GM23338 (cell line): ENCODE data around the gene ZNRF1. TPM values are rescaled to one million over a fixed set of nuclear protein-coding genes. Genes with fewer than 3 reads are reported as not detected.

Experiments used
- ATAC-seq: fragments of 200-7000 bp; cut with Tn5 transposase; 3 replicates; pipeline ENCODE4 v1.9.1; 2020
- DNase-seq: peaks from one replicate; pipeline ENCODE4 v3.0.0-alpha.2; 2015; ENCODE audit warnings: low spot score
- H2AFZ ChIP-seq: fragments of 200-600 bp; sonication (generic); 2 replicates; pipeline ENCODE4 v1.8.0; 2016; ENCODE audit warnings: antibody characterized with exemption, mild to moderate bottlenecking, moderate library complexity
- H3F3A ChIP-seq: fragments of 200-600 bp; sonication (generic); replicated peaks from 2 replicates; pipeline ENCODE4 v1.8.0; 2017; ENCODE audit warnings: antibody characterized with exemption, mixed run types, low read depth
- H3K27ac ChIP-seq: fragments of 200-600 bp; sonication (generic); 2 replicates; pipeline ENCODE4 v1.6.1; 2016; ENCODE audit warnings: low read depth
- H3K27me3 ChIP-seq: fragments of 200-600 bp; sonication (generic); 2 replicates; pipeline ENCODE4 v1.8.0; 2016; ENCODE audit warnings: mild to moderate bottlenecking, mixed run types, moderate library complexity; ENCODE audit not compliant: insufficient read depth
- H3K36me3 ChIP-seq: fragments of 200-600 bp; sonication (generic); 2 replicates; pipeline ENCODE4 v1.8.0; 2016; ENCODE audit warnings: mild to moderate bottlenecking; ENCODE audit not compliant: insufficient read depth
- H3K4me1 ChIP-seq: fragments of 200-600 bp; sonication (generic); 2 replicates; pipeline ENCODE4 v1.8.0; 2016; ENCODE audit warnings: mild to moderate bottlenecking, moderate library complexity; ENCODE audit not compliant: insufficient read depth
- H3K4me2 ChIP-seq: fragments of 200-600 bp; sonication (generic); 2 replicates; pipeline ENCODE4 v1.7.1; 2017; ENCODE audit warnings: mixed run types
- H3K4me3 ChIP-seq: fragments of 200-600 bp; sonication (generic); 2 replicates; pipeline ENCODE4 v1.6.1; 2016; ENCODE audit warnings: mixed run types
- H3K79me2 ChIP-seq: fragments of 200-600 bp; sonication (generic); replicated peaks from 2 replicates; pipeline ENCODE4 v1.8.0; 2017; ENCODE audit warnings: mild to moderate bottlenecking; ENCODE audit not compliant: insufficient read depth
- H3K9me2 ChIP-seq: fragments of 200-600 bp; sonication (generic); 2 replicates; pipeline ENCODE4 v1.8.0; 2017; ENCODE audit not compliant: insufficient read depth
- H4K20me1 ChIP-seq: fragments of 200-600 bp; sonication (generic); replicated peaks from 2 replicates; pipeline ENCODE4 v1.8.0; 2017; ENCODE audit warnings: mild to moderate bottlenecking; ENCODE audit not compliant: insufficient read depth
- H3K27ac Mint-ChIP-seq: 2 replicates; pipeline ENCODE4 v1.8.0; 2020; ENCODE audit warnings: inconsistent platforms, mild to moderate bottlenecking, moderate library complexity, mixed read lengths
- H3K27me3 Mint-ChIP-seq: 3 replicates; pipeline ENCODE4 v1.8.0; 2022; ENCODE audit warnings: low read depth, mild to moderate bottlenecking, moderate library complexity, mixed read lengths, inconsistent platforms; ENCODE audit not compliant: insufficient read depth, poor library complexity
- H3K36me3 Mint-ChIP-seq: 3 replicates; pipeline ENCODE4 v1.8.0; 2021; ENCODE audit warnings: low read depth, mild to moderate bottlenecking, inconsistent platforms, moderate library complexity, mixed read lengths
- H3K4me1 Mint-ChIP-seq: 3 replicates; pipeline ENCODE4 v1.8.0; 2020; ENCODE audit warnings: mild to moderate bottlenecking, inconsistent platforms, mixed read lengths
- H3K4me3 Mint-ChIP-seq: 3 replicates; pipeline ENCODE4 v1.8.0; 2021; ENCODE audit warnings: moderate library complexity, mild to moderate bottlenecking, inconsistent platforms, mixed read lengths
- H3K9me3 Mint-ChIP-seq: 3 replicates; pipeline ENCODE4 v1.8.0; 2020; ENCODE audit warnings: moderate library complexity, mild to moderate bottlenecking, inconsistent platforms, mixed read lengths
- CREB1 ChIP-seq: fragments of 250-450 bp; sonication (Bioruptor Pico); IDR thresholded peaks from 2 replicates; pipeline ENCODE4 v1.5.0; 2020; ENCODE audit warnings: low read depth, mild to moderate bottlenecking, moderate library complexity
- EZH2 ChIP-seq: fragments of 200-600 bp; sonication (generic); IDR thresholded peaks from one replicate; pipeline ENCODE4 v1.8.0; 2017; ENCODE audit warnings: antibody characterized with exemption, mild to moderate bottlenecking, low read depth; ENCODE audit not compliant: unreplicated experiment
- EZH2phosphoT487 ChIP-seq: fragments of 200-600 bp; sonication (generic); IDR thresholded peaks from one replicate; pipeline ENCODE4 v1.8.1; 2018; ENCODE audit warnings: antibody characterized with exemption; ENCODE audit not compliant: unreplicated experiment
- JUNB ChIP-seq: IDR thresholded peaks from one replicate; pipeline ENCODE4 v1.6.1; 2016; ENCODE audit warnings: antibody characterized with exemption; ENCODE audit not compliant: unreplicated experiment
- NANOG ChIP-seq: IDR thresholded peaks from 2 replicates; pipeline ENCODE4 v1.6.1; 2016; ENCODE audit warnings: antibody characterized with exemption, borderline replicate concordance
- POLR2AphosphoS5 ChIP-seq: IDR thresholded peaks from 2 replicates; pipeline ENCODE4 v1.6.1; 2016; ENCODE audit warnings: antibody characterized with exemption, low read depth
- STAT1 ChIP-seq: IDR thresholded peaks from one replicate; pipeline ENCODE4 v1.6.1; 2016; ENCODE audit warnings: antibody characterized with exemption; ENCODE audit not compliant: unreplicated experiment
- ZNF114 ChIP-seq: fragments of 250-450 bp; sonication (Bioruptor Pico); IDR thresholded peaks from 2 replicates; pipeline ENCODE4 v1.5.0; 2020; ENCODE audit warnings: mild to moderate bottlenecking, moderate library complexity
- ZNF331 ChIP-seq: fragments of 250-450 bp; sonication (Bioruptor Pico); IDR thresholded peaks from 2 replicates; pipeline ENCODE4 v1.5.0; 2020; ENCODE audit warnings: low read depth, mild to moderate bottlenecking, moderate library complexity
- polyA plus RNA-seq: library from polyadenylated mRNA; unstranded; fragments of >200 nt; fragmentation: Nextera tagmentation; extraction: Ambion mirVana; gene quantifications from 2 replicates; pipeline ENCODE4 v1.2.1, GENCODE V29; 2016
- total RNA-seq: library from RNA; depleted of rRNA; stranded (reverse); fragments of >200 nt; shearing (Covaris generic); gene quantifications from 2 replicates; pipeline ENCODE4 v1.2.3, GENCODE V29; 2014
- TF ChIP-seq, protein P1 (sequence below): IDR thresholded peaks from 2 replicates; pipeline ENCODE4 v1.6.1; 2016; ENCODE audit warnings: antibody characterized with exemption
- TF ChIP-seq, protein P2 (sequence below): fragments of 250-450 bp; sonication (Bioruptor Pico); IDR thresholded peaks from 2 replicates; pipeline ENCODE4 v1.5.0; 2020; ENCODE audit warnings: mild to moderate bottlenecking, moderate library complexity
- TF ChIP-seq, protein P3 (sequence below), 2 experiments: fragments of 200-600 bp in 1 of 2; sonication (generic) in 1 of 2; conservative IDR thresholded peaks; 2 replicates each; pipeline versions ENCODE4 v1.5.1 to v1.6.1; 2016 to 2017; ENCODE audit warnings: antibody characterized with exemption in 2 of 2, low read depth in 2 of 2, mild to moderate bottlenecking in 2 of 2, moderate library complexity in 1 of 2
- TF ChIP-seq, protein P4 (sequence below): IDR thresholded peaks from one replicate; pipeline ENCODE4 v1.6.1; 2018; ENCODE audit warnings: antibody characterized with exemption; ENCODE audit not compliant: unreplicated experiment

ZNRF1 gene
- total and polyA plus RNA-seq, 2 experiments from 2014 or later, result 22.4 to 42.1 TPM

DNA sequence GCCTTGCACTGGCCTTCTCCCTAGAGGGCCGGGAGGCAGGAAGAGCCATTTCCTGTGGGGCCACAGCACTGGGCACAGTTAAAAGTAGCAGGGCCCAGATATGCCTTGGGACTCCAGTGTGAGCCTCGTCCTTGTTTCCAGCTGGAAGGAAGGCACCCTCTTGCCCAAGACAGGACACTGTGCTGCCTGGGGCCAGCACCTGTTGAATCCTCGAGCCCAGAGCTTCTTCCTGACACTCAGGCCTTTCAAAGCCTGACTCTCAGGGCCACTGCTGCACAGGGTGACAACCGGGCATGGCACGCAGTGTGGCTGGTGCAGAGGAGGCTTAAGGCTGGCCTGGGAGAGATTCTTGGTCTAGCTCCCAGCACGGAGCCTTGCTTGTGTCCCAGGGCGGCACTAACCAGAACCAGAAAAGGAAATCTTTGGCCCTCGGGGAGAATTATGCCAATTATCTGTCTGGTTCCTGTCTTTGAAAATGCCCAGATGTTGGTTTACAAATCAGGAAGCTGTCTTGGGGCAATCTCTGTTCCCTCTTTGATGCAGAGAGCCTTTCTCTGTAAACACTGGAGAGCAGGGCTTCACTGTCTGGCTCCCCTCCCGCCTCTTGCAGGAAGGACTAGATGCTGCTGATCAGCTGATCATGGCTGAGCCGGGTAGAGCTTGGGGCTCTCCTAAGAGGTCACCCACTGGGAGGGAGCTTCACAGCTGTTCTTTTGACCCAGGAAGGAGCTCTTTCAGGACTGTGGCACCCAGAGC, 106.7 kb downstream of the ZNRF1 start:
- Histone ChIP-seq H2AFZ (no peak overlapping the region), H3K4me2 (no peak overlapping the region), H3K9me2 (no peaks in the 10 kb centered on the region), H3K27ac (no peak overlapping the region), H3F3A (0 out of 2 replicates have a peak, but pooled peaks cover 7% of the 10 kb centered on the region), H3K36me3 (no peaks in the 10 kb centered on the region), H3K79me2 (peaks cover 4% of the 10 kb centered on the region; the same call in 1 of the 2 replicates), H3K4me3 (no peak overlapping the region), H3K4me1 (peaks cover 17% of the 10 kb centered on the region), H3K27me3 (no peaks in the 10 kb centered on the region), H4K20me1 (peaks cover 5% of the 10 kb centered on the region; the same call in 1 of the 2 replicates)
- DNase-seq (no peak), ATAC-seq (no peak)
- Mint-ChIP-seq H3K27ac (no peak overlapping the region; the same call in 1 of the 2 replicates), H3K9me3 (no peaks in the 10 kb centered on the region), H3K27me3 (peaks cover 11% of the 10 kb centered on the region), H3K4me3 (no peak overlapping the region), H3K4me1 (peaks cover 35% of the 10 kb centered on the region), H3K36me3 (peaks cover 15% of the 10 kb centered on the region)
- TF ChIP-seq STAT1 (no peak), CREB1 (CRISPR knock-in tag) (no peak), ZNF331 (CRISPR knock-in tag) (no peak), EZH2 (no peak), POLR2AphosphoS5 (no peak), JUNB (no peak), EZH2phosphoT487 (no peak), ZNF114 (CRISPR knock-in tag) (no peak), NANOG (no peak)
- TF ChIP-seq, protein P1, sequence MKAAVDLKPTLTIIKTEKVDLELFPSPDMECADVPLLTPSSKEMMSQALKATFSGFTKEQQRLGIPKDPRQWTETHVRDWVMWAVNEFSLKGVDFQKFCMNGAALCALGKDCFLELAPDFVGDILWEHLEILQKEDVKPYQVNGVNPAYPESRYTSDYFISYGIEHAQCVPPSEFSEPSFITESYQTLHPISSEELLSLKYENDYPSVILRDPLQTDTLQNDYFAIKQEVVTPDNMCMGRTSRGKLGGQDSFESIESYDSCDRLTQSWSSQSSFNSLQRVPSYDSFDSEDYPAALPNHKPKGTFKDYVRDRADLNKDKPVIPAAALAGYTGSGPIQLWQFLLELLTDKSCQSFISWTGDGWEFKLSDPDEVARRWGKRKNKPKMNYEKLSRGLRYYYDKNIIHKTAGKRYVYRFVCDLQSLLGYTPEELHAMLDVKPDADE, result no peak
- TF ChIP-seq, protein P2, sequence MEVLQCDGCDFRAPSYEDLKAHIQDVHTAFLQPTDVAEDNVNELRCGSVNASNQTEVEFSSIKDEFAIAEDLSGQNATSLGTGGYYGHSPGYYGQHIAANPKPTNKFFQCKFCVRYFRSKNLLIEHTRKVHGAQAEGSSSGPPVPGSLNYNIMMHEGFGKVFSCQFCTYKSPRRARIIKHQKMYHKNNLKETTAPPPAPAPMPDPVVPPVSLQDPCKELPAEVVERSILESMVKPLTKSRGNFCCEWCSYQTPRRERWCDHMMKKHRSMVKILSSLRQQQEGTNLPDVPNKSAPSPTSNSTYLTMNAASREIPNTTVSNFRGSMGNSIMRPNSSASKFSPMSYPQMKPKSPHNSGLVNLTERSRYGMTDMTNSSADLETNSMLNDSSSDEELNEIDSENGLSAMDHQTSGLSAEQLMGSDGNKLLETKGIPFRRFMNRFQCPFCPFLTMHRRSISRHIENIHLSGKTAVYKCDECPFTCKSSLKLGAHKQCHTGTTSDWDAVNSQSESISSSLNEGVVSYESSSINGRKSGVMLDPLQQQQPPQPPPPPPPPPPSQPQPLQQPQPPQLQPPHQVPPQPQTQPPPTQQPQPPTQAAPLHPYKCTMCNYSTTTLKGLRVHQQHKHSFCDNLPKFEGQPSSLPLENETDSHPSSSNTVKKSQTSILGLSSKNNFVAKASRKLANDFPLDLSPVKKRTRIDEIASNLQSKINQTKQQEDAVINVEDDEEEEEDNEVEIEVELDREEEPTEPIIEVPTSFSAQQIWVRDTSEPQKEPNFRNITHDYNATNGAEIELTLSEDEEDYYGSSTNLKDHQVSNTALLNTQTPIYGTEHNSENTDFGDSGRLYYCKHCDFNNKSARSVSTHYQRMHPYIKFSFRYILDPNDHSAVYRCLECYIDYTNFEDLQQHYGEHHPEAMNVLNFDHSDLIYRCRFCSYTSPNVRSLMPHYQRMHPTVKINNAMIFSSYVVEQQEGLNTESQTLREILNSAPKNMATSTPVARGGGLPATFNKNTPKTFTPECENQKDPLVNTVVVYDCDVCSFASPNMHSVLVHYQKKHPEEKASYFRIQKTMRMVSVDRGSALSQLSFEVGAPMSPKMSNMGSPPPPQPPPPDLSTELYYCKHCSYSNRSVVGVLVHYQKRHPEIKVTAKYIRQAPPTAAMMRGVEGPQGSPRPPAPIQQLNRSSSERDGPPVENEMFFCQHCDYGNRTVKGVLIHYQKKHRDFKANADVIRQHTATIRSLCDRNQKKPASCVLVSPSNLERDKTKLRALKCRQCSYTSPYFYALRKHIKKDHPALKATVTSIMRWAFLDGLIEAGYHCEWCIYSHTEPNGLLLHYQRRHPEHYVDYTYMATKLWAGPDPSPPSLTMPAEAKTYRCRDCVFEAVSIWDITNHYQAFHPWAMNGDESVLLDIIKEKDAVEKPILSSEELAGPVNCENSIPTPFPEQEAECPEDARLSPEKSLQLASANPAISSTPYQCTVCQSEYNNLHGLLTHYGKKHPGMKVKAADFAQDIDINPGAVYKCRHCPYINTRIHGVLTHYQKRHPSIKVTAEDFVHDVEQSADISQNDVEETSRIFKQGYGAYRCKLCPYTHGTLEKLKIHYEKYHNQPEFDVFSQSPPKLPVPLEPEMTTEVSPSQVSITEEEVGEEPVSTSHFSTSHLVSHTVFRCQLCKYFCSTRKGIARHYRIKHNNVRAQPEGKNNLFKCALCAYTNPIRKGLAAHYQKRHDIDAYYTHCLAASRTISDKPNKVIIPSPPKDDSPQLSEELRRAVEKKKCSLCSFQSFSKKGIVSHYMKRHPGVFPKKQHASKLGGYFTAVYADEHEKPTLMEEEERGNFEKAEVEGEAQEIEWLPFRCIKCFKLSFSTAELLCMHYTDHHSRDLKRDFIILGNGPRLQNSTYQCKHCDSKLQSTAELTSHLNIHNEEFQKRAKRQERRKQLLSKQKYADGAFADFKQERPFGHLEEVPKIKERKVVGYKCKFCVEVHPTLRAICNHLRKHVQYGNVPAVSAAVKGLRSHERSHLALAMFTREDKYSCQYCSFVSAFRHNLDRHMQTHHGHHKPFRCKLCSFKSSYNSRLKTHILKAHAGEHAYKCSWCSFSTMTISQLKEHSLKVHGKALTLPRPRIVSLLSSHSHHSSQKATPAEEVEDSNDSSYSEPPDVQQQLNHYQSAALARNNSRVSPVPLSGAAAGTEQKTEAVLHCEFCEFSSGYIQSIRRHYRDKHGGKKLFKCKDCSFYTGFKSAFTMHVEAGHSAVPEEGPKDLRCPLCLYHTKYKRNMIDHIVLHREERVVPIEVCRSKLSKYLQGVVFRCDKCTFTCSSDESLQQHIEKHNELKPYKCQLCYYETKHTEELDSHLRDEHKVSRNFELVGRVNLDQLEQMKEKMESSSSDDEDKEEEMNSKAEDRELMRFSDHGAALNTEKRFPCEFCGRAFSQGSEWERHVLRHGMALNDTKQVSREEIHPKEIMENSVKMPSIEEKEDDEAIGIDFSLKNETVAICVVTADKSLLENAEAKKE (CRISPR knock-in tag), result no peak
- TF ChIP-seq, protein P3, sequence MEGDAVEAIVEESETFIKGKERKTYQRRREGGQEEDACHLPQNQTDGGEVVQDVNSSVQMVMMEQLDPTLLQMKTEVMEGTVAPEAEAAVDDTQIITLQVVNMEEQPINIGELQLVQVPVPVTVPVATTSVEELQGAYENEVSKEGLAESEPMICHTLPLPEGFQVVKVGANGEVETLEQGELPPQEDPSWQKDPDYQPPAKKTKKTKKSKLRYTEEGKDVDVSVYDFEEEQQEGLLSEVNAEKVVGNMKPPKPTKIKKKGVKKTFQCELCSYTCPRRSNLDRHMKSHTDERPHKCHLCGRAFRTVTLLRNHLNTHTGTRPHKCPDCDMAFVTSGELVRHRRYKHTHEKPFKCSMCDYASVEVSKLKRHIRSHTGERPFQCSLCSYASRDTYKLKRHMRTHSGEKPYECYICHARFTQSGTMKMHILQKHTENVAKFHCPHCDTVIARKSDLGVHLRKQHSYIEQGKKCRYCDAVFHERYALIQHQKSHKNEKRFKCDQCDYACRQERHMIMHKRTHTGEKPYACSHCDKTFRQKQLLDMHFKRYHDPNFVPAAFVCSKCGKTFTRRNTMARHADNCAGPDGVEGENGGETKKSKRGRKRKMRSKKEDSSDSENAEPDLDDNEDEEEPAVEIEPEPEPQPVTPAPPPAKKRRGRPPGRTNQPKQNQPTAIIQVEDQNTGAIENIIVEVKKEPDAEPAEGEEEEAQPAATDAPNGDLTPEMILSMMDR (conservative IDR thresholded peaks at IDR 0.05; ENCODE audit: low read depth in 2 of 2), result no peak
- TF ChIP-seq, protein P4, sequence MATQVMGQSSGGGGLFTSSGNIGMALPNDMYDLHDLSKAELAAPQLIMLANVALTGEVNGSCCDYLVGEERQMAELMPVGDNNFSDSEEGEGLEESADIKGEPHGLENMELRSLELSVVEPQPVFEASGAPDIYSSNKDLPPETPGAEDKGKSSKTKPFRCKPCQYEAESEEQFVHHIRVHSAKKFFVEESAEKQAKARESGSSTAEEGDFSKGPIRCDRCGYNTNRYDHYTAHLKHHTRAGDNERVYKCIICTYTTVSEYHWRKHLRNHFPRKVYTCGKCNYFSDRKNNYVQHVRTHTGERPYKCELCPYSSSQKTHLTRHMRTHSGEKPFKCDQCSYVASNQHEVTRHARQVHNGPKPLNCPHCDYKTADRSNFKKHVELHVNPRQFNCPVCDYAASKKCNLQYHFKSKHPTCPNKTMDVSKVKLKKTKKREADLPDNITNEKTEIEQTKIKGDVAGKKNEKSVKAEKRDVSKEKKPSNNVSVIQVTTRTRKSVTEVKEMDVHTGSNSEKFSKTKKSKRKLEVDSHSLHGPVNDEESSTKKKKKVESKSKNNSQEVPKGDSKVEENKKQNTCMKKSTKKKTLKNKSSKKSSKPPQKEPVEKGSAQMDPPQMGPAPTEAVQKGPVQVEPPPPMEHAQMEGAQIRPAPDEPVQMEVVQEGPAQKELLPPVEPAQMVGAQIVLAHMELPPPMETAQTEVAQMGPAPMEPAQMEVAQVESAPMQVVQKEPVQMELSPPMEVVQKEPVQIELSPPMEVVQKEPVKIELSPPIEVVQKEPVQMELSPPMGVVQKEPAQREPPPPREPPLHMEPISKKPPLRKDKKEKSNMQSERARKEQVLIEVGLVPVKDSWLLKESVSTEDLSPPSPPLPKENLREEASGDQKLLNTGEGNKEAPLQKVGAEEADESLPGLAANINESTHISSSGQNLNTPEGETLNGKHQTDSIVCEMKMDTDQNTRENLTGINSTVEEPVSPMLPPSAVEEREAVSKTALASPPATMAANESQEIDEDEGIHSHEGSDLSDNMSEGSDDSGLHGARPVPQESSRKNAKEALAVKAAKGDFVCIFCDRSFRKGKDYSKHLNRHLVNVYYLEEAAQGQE, result no peak
